ENCODE measurements around the gene SLC27A5. TPM values are rescaled to one million over a fixed set of nuclear protein-coding genes. Genes with fewer than 3 reads are reported as not detected.

Gene SLC27A5, protein sequence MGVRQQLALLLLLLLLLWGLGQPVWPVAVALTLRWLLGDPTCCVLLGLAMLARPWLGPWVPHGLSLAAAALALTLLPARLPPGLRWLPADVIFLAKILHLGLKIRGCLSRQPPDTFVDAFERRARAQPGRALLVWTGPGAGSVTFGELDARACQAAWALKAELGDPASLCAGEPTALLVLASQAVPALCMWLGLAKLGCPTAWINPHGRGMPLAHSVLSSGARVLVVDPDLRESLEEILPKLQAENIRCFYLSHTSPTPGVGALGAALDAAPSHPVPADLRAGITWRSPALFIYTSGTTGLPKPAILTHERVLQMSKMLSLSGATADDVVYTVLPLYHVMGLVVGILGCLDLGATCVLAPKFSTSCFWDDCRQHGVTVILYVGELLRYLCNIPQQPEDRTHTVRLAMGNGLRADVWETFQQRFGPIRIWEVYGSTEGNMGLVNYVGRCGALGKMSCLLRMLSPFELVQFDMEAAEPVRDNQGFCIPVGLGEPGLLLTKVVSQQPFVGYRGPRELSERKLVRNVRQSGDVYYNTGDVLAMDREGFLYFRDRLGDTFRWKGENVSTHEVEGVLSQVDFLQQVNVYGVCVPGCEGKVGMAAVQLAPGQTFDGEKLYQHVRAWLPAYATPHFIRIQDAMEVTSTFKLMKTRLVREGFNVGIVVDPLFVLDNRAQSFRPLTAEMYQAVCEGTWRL
- total RNA-seq: 10 to 100 TPM; 21.7 to 26.6 TPM

DNA sequence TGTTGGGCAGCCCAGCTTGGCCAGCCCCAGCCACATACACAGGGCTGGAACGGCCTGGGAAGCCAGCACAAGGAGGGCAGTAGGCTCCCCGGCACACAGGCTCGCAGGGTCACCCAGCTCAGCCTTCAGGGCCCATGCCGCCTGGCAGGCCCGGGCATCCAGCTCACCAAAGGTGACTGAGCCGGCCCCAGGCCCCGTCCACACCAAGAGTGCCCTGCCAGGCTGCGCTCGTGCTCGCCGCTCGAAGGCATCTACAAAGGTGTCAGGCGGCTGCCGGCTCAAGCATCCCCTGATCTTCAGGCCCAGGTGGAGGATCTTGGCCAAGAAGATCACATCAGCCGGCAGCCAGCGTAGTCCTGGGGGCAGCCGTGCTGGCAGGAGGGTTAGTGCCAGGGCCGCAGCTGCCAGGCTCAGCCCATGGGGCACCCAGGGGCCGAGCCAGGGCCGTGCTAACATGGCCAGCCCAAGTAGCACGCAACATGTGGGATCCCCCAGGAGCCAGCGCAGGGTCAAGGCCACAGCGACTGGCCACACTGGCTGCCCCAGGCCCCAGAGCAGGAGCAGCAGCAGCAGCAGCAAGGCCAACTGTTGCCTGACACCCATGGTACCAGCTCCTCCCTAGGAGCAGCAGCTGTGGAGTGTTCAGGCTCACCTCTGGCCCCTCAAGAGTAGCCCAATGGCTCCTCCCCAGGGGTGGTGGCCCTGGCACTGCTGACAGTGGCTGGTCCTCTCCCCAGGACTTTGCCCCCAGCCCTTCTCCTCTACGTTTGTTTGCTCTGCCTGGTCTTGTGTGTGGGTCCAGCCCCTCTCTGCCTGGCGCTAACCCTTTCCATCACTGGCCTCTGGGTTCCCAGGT, at the start of gene SLC27A5:
SLC27A5 (minus strand) TSS at position 640 of the 856 bp plus-strand sequence; CDS start at position 603, 37 bp downstream.
- intact Hi-C loops (cut with micrococcal nuclease): no loop called here
- H3K4me1 Mint-ChIP-seq (ENCODE audit: low read depth): peaks cover 18% of the 10 kb centered on the region
- ChIA-PET POLR2A (interaction anchor here (1.5 to 10.2 kb wide), 2 partner anchors 8 to 38 kb away, joined by 4 to 164 read pairs; partner anchors contain the start of genes CHMP2A, TRIM28 and ZBTB45), CTCF (interaction anchor here (0.9 to 1.7 kb wide), 2 partner anchors 9 to 69 kb away, joined by 3 to 4 read pairs; partner anchors contain the start of gene ZBTB45)
- H3K4me3 Mint-ChIP-seq: no peak within 1 kb of the TSS
- peaks cover 27% of the 10 kb centered on the region for H3K36me3 Mint-ChIP-seq (ENCODE audit: low read depth)
- no peak within 1 kb of the TSS for H3K27ac Mint-ChIP-seq
- DNase-seq (no peak), ATAC-seq (no peak)
- no peaks in the 10 kb centered on the region for H3K27me3 Mint-ChIP-seq
- H3K9me3 Mint-ChIP-seq: peaks cover 9% of the 10 kb centered on the region
- TF ChIP-seq CTCF (IDR thresholded peaks at IDR 0.05): no peak

DNA sequence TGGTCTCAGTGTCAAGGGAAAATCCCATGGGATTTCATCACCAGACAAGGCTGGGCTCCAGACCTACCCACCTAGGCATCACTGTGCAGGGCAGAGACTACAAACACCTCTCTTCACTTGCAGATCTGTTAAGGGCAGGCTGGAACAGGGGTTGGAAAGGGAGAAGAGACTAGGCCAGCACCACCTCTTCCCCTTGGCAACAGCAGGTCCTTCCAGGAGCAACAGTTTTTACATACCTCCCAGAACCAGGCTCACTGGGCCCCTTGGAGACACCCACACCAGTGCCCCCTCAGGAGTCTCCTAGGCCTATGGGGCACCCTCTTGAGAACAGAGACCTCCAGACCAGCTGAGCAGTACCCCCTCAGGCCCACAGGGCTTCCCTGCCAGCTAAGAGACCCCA, 49.1 kb upstream of the SLC27A5 start:
- Mint-ChIP-seq H3K27me3 (no peaks in the 10 kb centered on the region), H3K4me3 (peak overlapping the region; percentile 98), H3K4me1 (ENCODE audit: low read depth) (peaks cover 47% of the 10 kb centered on the region), H3K27ac (peak overlapping the region; percentile 99), H3K9me3 (no peaks in the 10 kb centered on the region), H3K36me3 (ENCODE audit: low read depth) (peaks cover 41% of the 10 kb centered on the region)
- intact Hi-C loops (cut with micrococcal nuclease): no loop called here
- CTCF ChIA-PET: interaction anchor here (1.5 to 1.6 kb wide), 2 partner anchors 20 to 41 kb away, joined by 8 to 10 read pairs; partner anchors contain the start of gene ZBTB45
- ATAC-seq (no peak), DNase-seq (no peak)
- POLR2A ChIA-PET: interaction anchor here (0.8 to 5.1 kb wide), 8 partner anchors 8 to 55 kb away, joined by 3 to 35 read pairs (median 16); partner anchors contain the start of genes CHMP2A, MZF1, TRIM28 and ZBTB45
- TF ChIP-seq CTCF (IDR thresholded peaks at IDR 0.05): no peak

DNA sequence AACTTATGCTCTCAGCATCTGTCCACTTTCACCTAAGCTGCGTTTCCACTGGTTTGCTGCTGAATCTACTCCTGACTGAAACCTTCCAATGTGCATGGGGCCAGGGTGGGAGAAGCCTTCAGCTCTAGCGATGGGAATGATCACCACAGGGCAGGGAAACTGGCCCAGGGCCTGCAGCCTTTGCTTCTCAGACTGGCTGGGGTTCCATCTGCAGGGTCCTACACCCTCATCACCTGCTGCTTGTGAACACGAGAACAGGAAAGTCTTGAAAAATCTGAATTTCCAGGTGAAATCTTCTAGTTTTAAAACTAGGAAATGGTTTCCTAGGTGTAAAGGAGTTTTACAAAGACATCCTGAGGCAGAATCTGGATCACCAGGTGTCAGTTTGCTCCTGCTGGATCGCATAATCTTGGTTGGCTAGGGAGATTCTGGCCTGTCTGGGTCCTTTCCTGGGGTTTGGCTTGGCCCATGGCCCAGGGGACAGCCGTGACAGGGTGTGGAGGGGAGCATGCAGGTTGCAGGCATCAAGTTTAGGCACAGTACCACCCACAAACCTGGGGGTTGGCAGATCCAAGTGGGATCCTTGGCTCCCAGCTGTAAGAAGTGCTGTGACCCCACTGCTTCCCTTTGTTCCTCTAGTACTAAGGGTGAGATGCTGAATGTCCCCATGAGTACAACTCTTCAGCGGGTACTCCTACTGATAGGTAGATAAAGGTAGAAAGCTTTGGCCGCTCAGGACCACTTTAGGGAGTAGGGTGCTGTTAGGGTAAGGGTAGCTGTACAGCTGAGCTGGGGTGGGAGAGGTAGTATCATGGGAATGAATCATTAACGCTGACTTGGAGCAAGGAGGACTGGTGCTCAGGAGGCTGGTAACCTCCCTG, 48.5 kb upstream of the SLC27A5 start:
- ATAC-seq (no peak), DNase-seq (no peak)
- no peak for TF ChIP-seq CTCF (IDR thresholded peaks at IDR 0.05)
- POLR2A ChIA-PET: interaction anchor here (0.8 to 5.1 kb wide), 12 partner anchors 7 to 54 kb away, joined by 3 to 39 read pairs (median 14); partner anchors contain the start of genes CHMP2A, MZF1, TRIM28 and ZBTB45
- no peaks in the 10 kb centered on the region for H3K27me3 Mint-ChIP-seq
- CTCF ChIA-PET: interaction anchor here (1.0 to 1.8 kb wide), 3 partner anchors 15 to 41 kb away, joined by 6 to 10 read pairs (median 7); partner anchors contain the start of gene ZBTB45
- H3K4me1 Mint-ChIP-seq (ENCODE audit: low read depth): peaks cover 50% of the 10 kb centered on the region
- no peaks in the 10 kb centered on the region for H3K9me3 Mint-ChIP-seq
- peaks cover 45% of the 10 kb centered on the region for H3K36me3 Mint-ChIP-seq (ENCODE audit: low read depth)
- intact Hi-C loops (cut with micrococcal nuclease): no loop called here
- H3K4me3 Mint-ChIP-seq: peak overlapping the region; percentile 98
- peak overlapping the region; percentile 99 for H3K27ac Mint-ChIP-seq

All from activated CD8-positive, alpha-beta T cell treated with anti-CD3 and anti-CD28 coated beads for 36 hours (primary cell).